K562 (cell line): ENCODE measurements around the gene YIPF5. TPM values are rescaled to one million over a fixed set of nuclear protein-coding genes. Genes with fewer than 3 reads are reported as not detected.
A peak's percentile ranks its signal among the peaks of the same experiment; 100 is the strongest.

ENCODE experiments used
- BRCA1 ChIP-seq, 2 experiments: fragments of 450-650 bp in 1 of 2; sonication (generic) in 1 of 2; formaldehyde crosslinking in 1 of 2; IDR thresholded peaks; 2 replicates each; pipeline versions ENCODE4 v1.5.0 to v1.6.1; 2017 to 2020; ENCODE audit warnings: mild to moderate bottlenecking in 1 of 2, missing genetic modification reagents in 1 of 2
- BRD9 ChIP-seq: fragments of 450-650 bp; IDR thresholded peaks from 2 replicates; pipeline ENCODE4 v1.6.1; 2018; ENCODE audit warnings: low read depth; ENCODE audit not compliant: partially characterized antibody
- CSDE1 ChIP-seq, 2 experiments: fragments of 450-650 bp; IDR thresholded peaks; 2 replicates each; pipeline ENCODE4 v1.6.1; 2016; ENCODE audit warnings: mild to moderate bottlenecking in 1 of 2
- DIDO1 ChIP-seq: fragments of 450-650 bp; IDR thresholded peaks from 2 replicates; pipeline ENCODE4 v1.6.1; 2016; ENCODE audit warnings: low read depth, missing biosample characterization, missing genetic modification characterization
- DNMT1 ChIP-seq: fragments of 450-650 bp; IDR thresholded peaks from 2 replicates; pipeline ENCODE4 v1.6.1; 2016; ENCODE audit warnings: antibody characterized with exemption, mild to moderate bottlenecking
- ESRRB ChIP-seq: fragments of 250-450 bp; sonication (Bioruptor Pico); IDR thresholded peaks from 2 replicates; pipeline ENCODE4 v1.5.0; 2020; ENCODE audit warnings: mild to moderate bottlenecking, moderate library complexity, borderline replicate concordance
- FOXJ2 ChIP-seq: fragments of 200-800 bp; sonication (Bioruptor generic); IDR thresholded peaks from 2 replicates; pipeline ENCODE4 v1.6.1; 2016; ENCODE audit warnings: missing genetic modification characterization, missing compliant biosample characterization
- HDAC6 ChIP-seq: IDR thresholded peaks from 2 replicates; pipeline ENCODE4 v1.6.1; 2012; ENCODE audit warnings: low read depth, mild to moderate bottlenecking, control low read depth, inconsistent platforms, low read length, moderate library complexity
- KDM4B ChIP-seq, 2 experiments: fragments of 450-650 bp in 1 of 2; sonication (generic) in 1 of 2; IDR thresholded peaks; 2 replicates each; pipeline ENCODE4 v1.6.1; 2016 to 2017; ENCODE audit warnings: borderline replicate concordance in 2 of 2, antibody characterized with exemption in 1 of 2, low read depth in 1 of 2, mild to moderate bottlenecking in 1 of 2
- LARP7 ChIP-seq: fragments of 450-650 bp; IDR thresholded peaks from 2 replicates; pipeline ENCODE4 v1.6.1; 2016
- NCOA4 ChIP-seq: fragments of 450-650 bp; IDR thresholded peaks from 2 replicates; pipeline ENCODE4 v1.6.1; 2018; ENCODE audit warnings: mild to moderate bottlenecking; ENCODE audit not compliant: partially characterized antibody
- POLR2H ChIP-seq: IDR thresholded peaks from 2 replicates; pipeline ENCODE4 v1.6.1; 2016; ENCODE audit warnings: missing genetic modification characterization, low read depth, mild to moderate bottlenecking, control low read depth, missing compliant biosample characterization, moderate library complexity
- RAD51 ChIP-seq: fragments of 450-650 bp; IDR thresholded peaks from 2 replicates; pipeline ENCODE4 v1.7.1; 2016; ENCODE audit warnings: low read depth, mild to moderate bottlenecking, borderline replicate concordance
- RBM39 ChIP-seq: fragments of 200-400 bp; formaldehyde crosslinking; optimal IDR thresholded peaks from 2 replicates; pipeline ENCODE3; 2018; ENCODE audit warnings: low read depth, low read length
- TEAD1 ChIP-seq, 2 experiments: fragments of 450-650 bp in 1 of 2; sonication (generic) in 1 of 2; formaldehyde crosslinking; IDR thresholded peaks; 2 replicates each; pipeline versions ENCODE4 v1.4.0 to v1.8.0; 2020 to 2022; ENCODE audit warnings: mild to moderate bottlenecking in 2 of 2, missing genetic modification reagents in 1 of 2
- ZEB2 ChIP-seq: fragments of 450-650 bp; IDR thresholded peaks from 2 replicates; pipeline ENCODE4 v1.6.1; 2016
- ZNF212 ChIP-seq: fragments of 450-650 bp; formaldehyde crosslinking; IDR thresholded peaks from 2 replicates; pipeline ENCODE4 v1.4.0; 2020; ENCODE audit warnings: mild to moderate bottlenecking
- ZNF354B ChIP-seq: fragments of 250-450 bp; sonication (Bioruptor Pico); IDR thresholded peaks from 2 replicates; pipeline ENCODE4 v1.4.0; 2020
- ZNF586 ChIP-seq: fragments of 450-650 bp; formaldehyde crosslinking; conservative IDR thresholded peaks from 2 replicates; pipeline ENCODE4 v1.4.0; 2020; ENCODE audit warnings: mild to moderate bottlenecking, moderate library complexity
- polyA plus RNA-seq, 8 experiments: library from polyadenylated mRNA; depleted of rRNA in 4 of 8; stranded (reverse) in 5 of 8; unstranded in 3 of 8; fragments of >200 nt; fragmentation: Nextera tagmentation in 2 of 8; fragmentation: Illumina TruSeq in 1 of 8; extraction: Ambion mirVana in 2 of 8; extraction: Trizol in 1 of 8; gene quantifications; 2 replicates each; pipeline versions ENCODE4 v1.2.1 to v1.2.3, GENCODE V29; 2011 to 2014; ENCODE audit warnings: inconsistent platforms in 1 of 8, missing spikeins in 1 of 8
- total RNA-seq, 7 experiments: library from RNA; depleted of rRNA in 6 of 7; stranded (reverse); fragments of >200 nt in 6 of 7; fragmentation: Illumina TruSeq in 2 of 7; extraction: Trizol in 2 of 7; gene quantifications; 2 replicates each; pipeline versions ENCODE4 v1.2.1 to v1.2.3, GENCODE V29; 2011 to 2021; ENCODE audit warnings: low replicate concordance in 1 of 7
- TF ChIP-seq, protein P1 (sequence below), 2 experiments: fragments of 450-650 bp; IDR thresholded peaks; 2 replicates each; pipeline ENCODE4 v1.6.1; 2016
- TF ChIP-seq, protein P2 (sequence below): IDR thresholded peaks from 2 replicates; pipeline ENCODE4 v1.6.1; 2012; ENCODE audit warnings: low read depth, low read length, improper control_type of control experiment, borderline replicate concordance
- TF ChIP-seq, protein P3 (sequence below): sonication (generic); formaldehyde crosslinking; IDR thresholded peaks from 2 replicates; pipeline ENCODE4 v1.8.0; 2022; ENCODE audit warnings: mild to moderate bottlenecking, missing genetic modification reagents

The YIPF5 gene
- total and polyA plus RNA-seq, 9 of the 15 experiments (the other 6 are each of a cell fraction or from before 2014, with no cell fraction given), result 12.1 to 52.9 (median 33.7) TPM

DNA sequence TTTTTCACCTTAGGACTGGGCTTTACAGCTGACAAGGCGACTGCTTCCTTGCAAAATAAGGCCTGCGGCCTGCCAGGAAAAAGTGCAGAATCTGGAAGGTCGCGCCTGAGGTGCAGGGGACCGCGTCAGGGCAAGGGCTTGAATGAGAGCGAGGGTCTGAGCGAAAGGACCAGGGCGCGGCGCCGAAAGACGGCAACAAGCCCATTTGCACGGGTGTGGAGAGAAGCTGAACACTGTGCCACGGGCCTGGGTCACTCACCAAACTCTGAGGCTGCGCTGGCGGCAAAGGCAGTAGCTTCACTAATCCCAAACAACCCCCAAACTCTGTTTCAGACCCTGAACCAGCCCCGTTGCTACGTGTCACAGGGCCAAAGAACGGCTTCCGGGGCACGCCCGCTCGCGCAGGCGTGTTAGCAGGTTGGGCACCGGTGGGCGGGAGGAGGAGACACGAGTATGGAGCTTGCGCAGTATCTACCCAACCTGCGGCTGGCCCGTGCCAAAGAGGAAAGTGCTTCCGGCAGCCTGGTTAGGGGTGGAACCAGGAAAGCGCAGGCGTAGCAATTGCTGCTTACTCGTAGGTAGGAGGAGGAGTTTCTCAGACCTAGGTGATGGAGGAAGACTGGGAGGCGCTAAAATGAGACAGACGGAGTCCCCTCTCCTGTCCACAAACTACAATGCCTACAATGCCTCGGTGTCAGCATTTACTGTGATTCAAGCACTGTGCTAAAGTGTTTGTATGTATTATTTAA, at the start of gene YIPF5, which contains the start of gene KCTD16 (continued):
- no peak for TF ChIP-seq KDM4B (IDR thresholded peaks at IDR 0.05; ENCODE audit: borderline replicate concordance in 2 of 2, low read depth in 1 of 2)
- no peak for TF ChIP-seq NCOA4
- no peak for TF ChIP-seq TEAD1 (CRISPR knock-in tag; IDR thresholded peaks at IDR 0.05)
- TF ChIP-seq CSDE1 (IDR thresholded peaks at IDR 0.05), result no peak
- TF ChIP-seq ZNF586 (CRISPR knock-in tag), result no peak
- TF ChIP-seq DIDO1 (tag), result peak; percentile 92
- no peak for TF ChIP-seq POLR2H
- TF ChIP-seq DNMT1, result no peak
- no peak for TF ChIP-seq ESRRB (CRISPR knock-in tag)
- TF ChIP-seq, protein P1, sequence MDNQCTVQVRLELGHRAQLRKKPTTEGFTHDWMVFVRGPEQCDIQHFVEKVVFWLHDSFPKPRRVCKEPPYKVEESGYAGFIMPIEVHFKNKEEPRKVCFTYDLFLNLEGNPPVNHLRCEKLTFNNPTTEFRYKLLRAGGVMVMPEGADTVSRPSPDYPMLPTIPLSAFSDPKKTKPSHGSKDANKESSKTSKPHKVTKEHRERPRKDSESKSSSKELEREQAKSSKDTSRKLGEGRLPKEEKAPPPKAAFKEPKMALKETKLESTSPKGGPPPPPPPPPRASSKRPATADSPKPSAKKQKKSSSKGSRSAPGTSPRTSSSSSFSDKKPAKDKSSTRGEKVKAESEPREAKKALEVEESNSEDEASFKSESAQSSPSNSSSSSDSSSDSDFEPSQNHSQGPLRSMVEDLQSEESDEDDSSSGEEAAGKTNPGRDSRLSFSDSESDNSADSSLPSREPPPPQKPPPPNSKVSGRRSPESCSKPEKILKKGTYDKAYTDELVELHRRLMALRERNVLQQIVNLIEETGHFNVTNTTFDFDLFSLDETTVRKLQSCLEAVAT (IDR thresholded peaks at IDR 0.05), result no peak
- no peak for TF ChIP-seq RAD51
- TF ChIP-seq ZNF212 (CRISPR knock-in tag), result no peak
- TF ChIP-seq BRCA1 (IDR thresholded peaks at IDR 0.05), result no peak
- TF ChIP-seq BRCA1 (CRISPR knock-in tag; IDR thresholded peaks at IDR 0.05), result no peak
- TF ChIP-seq LARP7, result no peak
- no peak for TF ChIP-seq BRD9
- TF ChIP-seq, protein P2, sequence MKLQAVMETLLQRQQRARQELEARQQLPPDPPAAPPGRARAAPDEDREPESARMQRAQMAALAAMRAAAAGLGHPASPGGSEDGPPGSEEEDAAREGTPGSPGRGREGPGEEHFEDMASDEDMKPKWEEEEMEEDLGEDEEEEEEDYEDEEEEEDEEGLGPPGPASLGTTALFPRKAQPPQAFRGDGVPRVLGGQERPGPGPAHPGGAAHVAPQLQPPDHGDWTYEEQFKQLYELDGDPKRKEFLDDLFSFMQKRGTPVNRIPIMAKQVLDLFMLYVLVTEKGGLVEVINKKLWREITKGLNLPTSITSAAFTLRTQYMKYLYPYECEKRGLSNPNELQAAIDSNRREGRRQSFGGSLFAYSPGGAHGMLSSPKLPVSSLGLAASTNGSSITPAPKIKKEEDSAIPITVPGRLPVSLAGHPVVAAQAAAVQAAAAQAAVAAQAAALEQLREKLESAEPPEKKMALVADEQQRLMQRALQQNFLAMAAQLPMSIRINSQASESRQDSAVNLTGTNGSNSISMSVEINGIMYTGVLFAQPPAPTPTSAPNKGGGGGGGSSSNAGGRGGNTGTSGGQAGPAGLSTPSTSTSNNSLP, result no peak
- no peak for TF ChIP-seq ZNF354B (CRISPR knock-in tag)
- TF ChIP-seq RBM39, result no peak
- no peak for TF ChIP-seq ZEB2
- no peak for TF ChIP-seq HDAC6
- TF ChIP-seq, protein P3, sequence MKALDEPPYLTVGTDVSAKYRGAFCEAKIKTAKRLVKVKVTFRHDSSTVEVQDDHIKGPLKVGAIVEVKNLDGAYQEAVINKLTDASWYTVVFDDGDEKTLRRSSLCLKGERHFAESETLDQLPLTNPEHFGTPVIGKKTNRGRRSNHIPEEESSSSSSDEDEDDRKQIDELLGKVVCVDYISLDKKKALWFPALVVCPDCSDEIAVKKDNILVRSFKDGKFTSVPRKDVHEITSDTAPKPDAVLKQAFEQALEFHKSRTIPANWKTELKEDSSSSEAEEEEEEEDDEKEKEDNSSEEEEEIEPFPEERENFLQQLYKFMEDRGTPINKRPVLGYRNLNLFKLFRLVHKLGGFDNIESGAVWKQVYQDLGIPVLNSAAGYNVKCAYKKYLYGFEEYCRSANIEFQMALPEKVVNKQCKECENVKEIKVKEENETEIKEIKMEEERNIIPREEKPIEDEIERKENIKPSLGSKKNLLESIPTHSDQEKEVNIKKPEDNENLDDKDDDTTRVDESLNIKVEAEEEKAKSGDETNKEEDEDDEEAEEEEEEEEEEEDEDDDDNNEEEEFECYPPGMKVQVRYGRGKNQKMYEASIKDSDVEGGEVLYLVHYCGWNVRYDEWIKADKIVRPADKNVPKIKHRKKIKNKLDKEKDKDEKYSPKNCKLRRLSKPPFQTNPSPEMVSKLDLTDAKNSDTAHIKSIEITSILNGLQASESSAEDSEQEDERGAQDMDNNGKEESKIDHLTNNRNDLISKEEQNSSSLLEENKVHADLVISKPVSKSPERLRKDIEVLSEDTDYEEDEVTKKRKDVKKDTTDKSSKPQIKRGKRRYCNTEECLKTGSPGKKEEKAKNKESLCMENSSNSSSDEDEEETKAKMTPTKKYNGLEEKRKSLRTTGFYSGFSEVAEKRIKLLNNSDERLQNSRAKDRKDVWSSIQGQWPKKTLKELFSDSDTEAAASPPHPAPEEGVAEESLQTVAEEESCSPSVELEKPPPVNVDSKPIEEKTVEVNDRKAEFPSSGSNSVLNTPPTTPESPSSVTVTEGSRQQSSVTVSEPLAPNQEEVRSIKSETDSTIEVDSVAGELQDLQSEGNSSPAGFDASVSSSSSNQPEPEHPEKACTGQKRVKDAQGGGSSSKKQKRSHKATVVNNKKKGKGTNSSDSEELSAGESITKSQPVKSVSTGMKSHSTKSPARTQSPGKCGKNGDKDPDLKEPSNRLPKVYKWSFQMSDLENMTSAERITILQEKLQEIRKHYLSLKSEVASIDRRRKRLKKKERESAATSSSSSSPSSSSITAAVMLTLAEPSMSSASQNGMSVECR (CRISPR knock-in tag), result 0 out of 2 replicates have a peak, but pooled peaks have one; percentile 35
- TF ChIP-seq FOXJ2 (tag), result no peak
